SU-DHL-6 (cell line): ENCODE results near the gene SNX30.

Source experiments
- EZH2phosphoT487 ChIP-seq: fragments of 200-600 bp; sonication (generic), shearing (Covaris generic); conservative IDR thresholded peaks from 2 replicates; pipeline ENCODE4 v1.6.1; 2018; ENCODE audit warnings: mild to moderate bottlenecking, antibody characterized with exemption, low read length, moderate library complexity, mixed read lengths
- TF ChIP-seq, protein P1 (sequence below): fragments of 200-600 bp; sonication (generic); IDR thresholded peaks from one replicate; pipeline ENCODE4 v1.5.1; 2017; ENCODE audit warnings: antibody characterized with exemption, mild to moderate bottlenecking, low read length, moderate library complexity; ENCODE audit not compliant: insufficient read depth, poor library complexity, severe bottlenecking

DNA sequence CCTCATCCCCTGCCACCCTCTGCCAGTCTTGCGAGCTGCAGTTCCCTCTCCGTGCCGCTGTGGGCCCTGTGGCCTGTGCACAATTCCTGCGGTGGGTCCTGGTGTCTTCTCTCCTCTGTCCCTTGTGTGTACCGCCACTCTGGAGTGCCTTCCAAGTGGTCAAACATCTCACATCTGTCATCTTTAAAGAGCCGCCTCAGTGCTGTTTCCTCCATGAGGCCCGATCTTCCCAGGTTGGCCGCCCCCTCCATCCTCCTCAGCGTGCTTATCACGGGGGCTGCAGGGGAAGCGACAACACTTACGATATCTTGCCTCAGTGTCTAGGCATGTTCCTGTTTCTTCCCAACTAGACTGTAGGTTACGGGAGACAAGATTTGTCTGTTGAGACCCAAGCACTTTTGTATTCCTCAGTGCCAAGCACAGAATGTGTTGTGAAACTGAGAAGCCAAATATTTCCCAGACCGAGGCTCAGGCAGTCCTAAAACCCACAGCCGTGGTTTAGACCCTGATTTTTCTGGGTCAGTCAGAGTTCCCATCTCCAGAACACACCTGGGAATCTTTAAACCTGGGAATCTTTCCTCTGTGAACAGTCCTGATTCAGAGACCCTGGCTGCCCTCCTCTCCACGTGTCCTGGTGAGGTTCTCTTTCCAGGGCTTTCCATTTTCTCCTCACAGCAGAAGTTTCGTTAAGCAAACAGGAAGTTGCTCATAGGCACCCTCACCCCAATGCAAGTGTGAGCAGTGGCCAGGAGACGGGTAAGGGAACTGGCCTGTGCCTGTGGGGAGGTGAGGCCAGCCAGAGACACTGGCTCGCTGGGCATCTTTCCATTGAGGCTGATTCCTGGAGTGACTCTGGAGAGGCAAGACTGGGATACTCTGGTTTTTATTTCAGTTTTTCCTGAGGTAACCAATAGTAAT, 111.3 kb downstream of the SNX30 start:
- no peak for TF ChIP-seq EZH2phosphoT487
- TF ChIP-seq, protein P1, sequence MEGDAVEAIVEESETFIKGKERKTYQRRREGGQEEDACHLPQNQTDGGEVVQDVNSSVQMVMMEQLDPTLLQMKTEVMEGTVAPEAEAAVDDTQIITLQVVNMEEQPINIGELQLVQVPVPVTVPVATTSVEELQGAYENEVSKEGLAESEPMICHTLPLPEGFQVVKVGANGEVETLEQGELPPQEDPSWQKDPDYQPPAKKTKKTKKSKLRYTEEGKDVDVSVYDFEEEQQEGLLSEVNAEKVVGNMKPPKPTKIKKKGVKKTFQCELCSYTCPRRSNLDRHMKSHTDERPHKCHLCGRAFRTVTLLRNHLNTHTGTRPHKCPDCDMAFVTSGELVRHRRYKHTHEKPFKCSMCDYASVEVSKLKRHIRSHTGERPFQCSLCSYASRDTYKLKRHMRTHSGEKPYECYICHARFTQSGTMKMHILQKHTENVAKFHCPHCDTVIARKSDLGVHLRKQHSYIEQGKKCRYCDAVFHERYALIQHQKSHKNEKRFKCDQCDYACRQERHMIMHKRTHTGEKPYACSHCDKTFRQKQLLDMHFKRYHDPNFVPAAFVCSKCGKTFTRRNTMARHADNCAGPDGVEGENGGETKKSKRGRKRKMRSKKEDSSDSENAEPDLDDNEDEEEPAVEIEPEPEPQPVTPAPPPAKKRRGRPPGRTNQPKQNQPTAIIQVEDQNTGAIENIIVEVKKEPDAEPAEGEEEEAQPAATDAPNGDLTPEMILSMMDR: no peak
